ENCODE results near the gene TP53RK.

- no peak for TF ChIP-seq POLR2A (IDR thresholded peaks at IDR 0.05; ENCODE audit: low read length)
- no peak for TF ChIP-seq GATA1 (IDR thresholded peaks at IDR 0.05; ENCODE audit: low read depth, low read length)
Observed at GRCh38 chr20:46705378-46705729, 16.1 kb upstream of the TP53RK start.

All from erythroblast (primary cell).